NCI-H1436 treated with DMSO at 0.1 percent for 48 hours (cell line): ENCODE data around the gene TAF15.

Source experiments
- DNase-seq: peaks from one replicate; lab custom pipeline; 2025; lab: John Stamatoyannopoulos, UW

TAF15 gene

GRCh38 chr17:35872196-35872980, 63.1 kb downstream of the TAF15 start:
- DNase-seq: no peak

GRCh38 chr17:35875072-35875799, 66.0 kb downstream of the TAF15 start:
- no peak for DNase-seq

GRCh38 chr17:35875800-35876139, 66.5 kb downstream of the TAF15 start:
- DNase-seq: no peak

- DNase-seq: no peak
These were observed 67.2 kb downstream of the TAF15 start for GRCh38 chr17:35876534-35876933.

GRCh38 chr17:35877345-35878029, 68.2 kb downstream of the TAF15 start:
- DNase-seq: no peak

GRCh38 chr17:35878361-35878760, 69.1 kb downstream of the TAF15 start:
- no peak for DNase-seq

GRCh38 chr17:35879773-35880654, 70.7 kb downstream of the TAF15 start, which contains the start of gene CCL5:
Gene CCL5, minus strand, starts transcription at chr17:35880360.
- no peak for DNase-seq

GRCh38 chr17:35889241-35889640, 80.0 kb downstream of the TAF15 start:
- DNase-seq: no peak

GRCh38 chr17:35889818-35890773, 80.8 kb downstream of the TAF15 start:
- DNase-seq: no peak

GRCh38 chr17:35890774-35891155, 81.5 kb downstream of the TAF15 start:
- DNase-seq: no peak

- DNase-seq: no peak
These were observed 82.0 kb downstream of the TAF15 start for GRCh38 chr17:35891269-35891668.

GRCh38 chr17:35892091-35893035, 83.1 kb downstream of the TAF15 start:
- DNase-seq: no peak

GRCh38 chr17:35893751-35894150, 84.5 kb downstream of the TAF15 start:
- no peak for DNase-seq

GRCh38 chr17:35894206-35894605, 84.9 kb downstream of the TAF15 start:
- DNase-seq: no peak

GRCh38 chr17:35895636-35896587, 86.6 kb downstream of the TAF15 start:
- DNase-seq: no peak
